ENCODE results near the gene OBI1.

OBI1 gene

GRCh38 chr13:78601124-78601873, 57.7 kb downstream of the OBI1 start:
- Histone ChIP-seq H3K27me3 (ENCODE audit: insufficient read depth, low read depth) (no peaks in the 10 kb centered on the region), H3K27ac (no peak overlapping the region), H3K36me3 (ENCODE audit: insufficient read depth) (no peaks in the 10 kb centered on the region), H2AFZ (ENCODE audit: low read depth) (no peak overlapping the region), H3K79me2 (ENCODE audit: insufficient read depth, low read depth) (no peaks in the 10 kb centered on the region), H3K9ac (no peak overlapping the region), H3K4me2 (no peak overlapping the region), H3K4me3 (IDR thresholded peaks at IDR 0.05; ENCODE audit: insufficient read depth, low read depth, low read length) (no peak overlapping the region), H3K4me1 (ENCODE audit: low read depth, poor library complexity, severe bottlenecking) (no peaks in the 10 kb centered on the region), H4K20me1 (ENCODE audit: insufficient read depth) (no peaks in the 10 kb centered on the region)
- TF ChIP-seq CTCF (conservative IDR thresholded peaks at IDR 0.05; ENCODE audit: low read depth, low read length): no peak

- H3K4me3 ChIP-seq (IDR thresholded peaks at IDR 0.05; ENCODE audit: insufficient read depth, low read depth, low read length): no peak overlapping the region
- TF ChIP-seq CTCF (conservative IDR thresholded peaks at IDR 0.05; ENCODE audit: low read depth, low read length): no peak
- no peaks in the 10 kb centered on the region for H4K20me1 ChIP-seq (ENCODE audit: insufficient read depth)
- H3K4me2 ChIP-seq: no peak overlapping the region
- no peak overlapping the region for H3K9ac ChIP-seq
- H3K27me3 ChIP-seq (ENCODE audit: insufficient read depth, low read depth): no peaks in the 10 kb centered on the region
- no peaks in the 10 kb centered on the region for H3K4me1 ChIP-seq (ENCODE audit: low read depth, poor library complexity, severe bottlenecking)
- H3K79me2 ChIP-seq (ENCODE audit: insufficient read depth, low read depth): no peaks in the 10 kb centered on the region
- H2AFZ ChIP-seq (ENCODE audit: low read depth): no peak overlapping the region
- no peaks in the 10 kb centered on the region for H3K36me3 ChIP-seq (ENCODE audit: insufficient read depth)
- H3K27ac ChIP-seq: no peak overlapping the region
Measured at GRCh38 chr13:78600280-78600883, 58.6 kb downstream of the OBI1 start.

GRCh38 chr13:78599645-78600279, 59.2 kb downstream of the OBI1 start:
- Histone ChIP-seq H3K9ac (no peak overlapping the region), H3K27ac (no peak overlapping the region), H3K4me1 (ENCODE audit: low read depth, poor library complexity, severe bottlenecking) (no peaks in the 10 kb centered on the region), H3K4me2 (no peak overlapping the region), H2AFZ (ENCODE audit: low read depth) (no peak overlapping the region), H3K36me3 (ENCODE audit: insufficient read depth) (no peaks in the 10 kb centered on the region), H3K79me2 (ENCODE audit: insufficient read depth, low read depth) (no peaks in the 10 kb centered on the region), H4K20me1 (ENCODE audit: insufficient read depth) (no peaks in the 10 kb centered on the region), H3K27me3 (ENCODE audit: insufficient read depth, low read depth) (no peaks in the 10 kb centered on the region), H3K4me3 (IDR thresholded peaks at IDR 0.05; ENCODE audit: insufficient read depth, low read depth, low read length) (no peak overlapping the region)
- no peak for TF ChIP-seq CTCF (conservative IDR thresholded peaks at IDR 0.05; ENCODE audit: low read depth, low read length)

- Histone ChIP-seq H4K20me1 (ENCODE audit: insufficient read depth) (no peaks in the 10 kb centered on the region), H3K27ac (no peak overlapping the region), H3K36me3 (ENCODE audit: insufficient read depth) (no peaks in the 10 kb centered on the region), H2AFZ (ENCODE audit: low read depth) (no peak overlapping the region), H3K4me2 (no peak overlapping the region), H3K27me3 (ENCODE audit: insufficient read depth, low read depth) (no peaks in the 10 kb centered on the region), H3K4me1 (ENCODE audit: low read depth, poor library complexity, severe bottlenecking) (no peaks in the 10 kb centered on the region), H3K79me2 (ENCODE audit: insufficient read depth, low read depth) (no peaks in the 10 kb centered on the region), H3K9ac (no peak overlapping the region), H3K4me3 (IDR thresholded peaks at IDR 0.05; ENCODE audit: insufficient read depth, low read depth, low read length) (no peak overlapping the region)
- no peak for TF ChIP-seq CTCF (conservative IDR thresholded peaks at IDR 0.05; ENCODE audit: low read depth, low read length)
Measured at GRCh38 chr13:78598966-78599644, 59.9 kb downstream of the OBI1 start.

All from KMS-11 (cell line).